Limb (tissue), 2 donors: ENCODE results near the gene IL4.
"Not testable (repeated sequence)": the region's sequence is repeated elsewhere in the genome, so short reads cannot be mapped to it uniquely, and the experiment has no call there.

ENCODE experiments used
- DNase-seq, 2 donors: peaks; one replicate each; pipeline ENCODE4 v3.0.0-alpha.2; 2016; ENCODE audit errors: extremely low spot score in 2 of 2

The IL4 gene

GRCh38 chr5:132674671-132675506 is 1.1 kb downstream of the IL4 start:
- no peak for DNase-seq

GRCh38 chr5:132675936-132676689 is 2.3 kb downstream of the IL4 start:
- DNase-seq, result no peak

- no peak for DNase-seq
Observed at GRCh38 chr5:132677191-132677590, 3.4 kb downstream of the IL4 start.

- no peak for DNase-seq
Observed at GRCh38 chr5:132677682-132678400, 4.1 kb downstream of the IL4 start.

GRCh38 chr5:132678735-132679134 is 4.9 kb downstream of the IL4 start:
- no peak for DNase-seq

GRCh38 chr5:132679166-132679565 is 5.4 kb downstream of the IL4 start:
- no peak for DNase-seq

GRCh38 chr5:132679717-132680380 is 6.1 kb downstream of the IL4 start:
- DNase-seq, result no peak

GRCh38 chr5:132680780-132681475 is 7.1 kb downstream of the IL4 start:
- DNase-seq, result no peak

- no peak for DNase-seq
Observed at GRCh38 chr5:132681476-132681831, 7.7 kb downstream of the IL4 start.

- DNase-seq, result no peak
Observed at GRCh38 chr5:132681983-132682382, 8.2 kb downstream of the IL4 start.

GRCh38 chr5:132684491-132684890 is 10.7 kb downstream of the IL4 start:
- no peak for DNase-seq

GRCh38 chr5:132684922-132685720 is 11.3 kb downstream of the IL4 start:
- no peak for DNase-seq

GRCh38 chr5:132686193-132686592 is 12.4 kb downstream of the IL4 start:
- no peak for DNase-seq

- no peak for DNase-seq
Observed at GRCh38 chr5:132687995-132688394, 14.2 kb downstream of the IL4 start.

GRCh38 chr5:132688536-132689339 is 14.9 kb downstream of the IL4 start:
- DNase-seq, result no peak

- DNase-seq, result no peak
Observed at GRCh38 chr5:132689513-132689912, 15.7 kb downstream of the IL4 start.

GRCh38 chr5:132690156-132690555 is 16.4 kb downstream of the IL4 start:
- DNase-seq, result no peak

- not testable (repeated sequence) for DNase-seq
Observed at GRCh38 chr5:132691755-132692631, 18.2 kb downstream of the IL4 start.

- DNase-seq, result no peak
Observed at GRCh38 chr5:132692632-132692967, 18.8 kb downstream of the IL4 start.
